GM21529 (cell line): Measurements from ENCODE around the gene ZNF740.
"Not testable (repeated sequence)": the region's sequence is repeated elsewhere in the genome, so short reads cannot be mapped to it uniquely, and the experiment has no call there.

ENCODE experiments used
- ATAC-seq: cut with Tn5 transposase; IDR thresholded peaks from one replicate; pipeline ENCODE4 v1.9.1; 2021; ENCODE audit not compliant: unreplicated experiment

ZNF740 gene

DNA sequence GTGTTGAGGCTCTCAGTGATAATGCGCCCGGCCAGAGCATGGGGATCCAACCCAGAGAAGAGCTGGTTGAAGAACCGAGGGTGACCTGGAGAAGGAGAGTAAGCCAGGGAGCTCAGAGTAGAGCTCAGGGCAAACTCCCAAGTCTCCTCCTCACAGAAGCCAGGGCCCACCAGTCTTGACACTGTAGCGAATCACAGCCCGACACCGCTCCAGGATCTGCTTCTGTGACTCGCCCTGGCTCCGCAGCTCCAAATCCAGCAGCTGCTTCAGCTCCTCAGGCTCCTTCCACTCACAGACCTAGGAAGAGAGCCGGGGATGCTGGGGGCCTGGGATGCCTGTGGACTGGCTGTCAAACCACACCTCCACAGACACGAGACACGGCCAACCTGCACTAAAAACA, 8.2 kb upstream of the ZNF740 start:
- no peak for ATAC-seq

GRCh38 chr12:53173085-53173715, 7.3 kb upstream of the ZNF740 start:
- ATAC-seq: no peak

- no peak for ATAC-seq
Observed at GRCh38 chr12:53174881-53175491, 5.5 kb upstream of the ZNF740 start.

GRCh38 chr12:53176750-53177149, 3.8 kb upstream of the ZNF740 start:
- no peak for ATAC-seq

DNA sequence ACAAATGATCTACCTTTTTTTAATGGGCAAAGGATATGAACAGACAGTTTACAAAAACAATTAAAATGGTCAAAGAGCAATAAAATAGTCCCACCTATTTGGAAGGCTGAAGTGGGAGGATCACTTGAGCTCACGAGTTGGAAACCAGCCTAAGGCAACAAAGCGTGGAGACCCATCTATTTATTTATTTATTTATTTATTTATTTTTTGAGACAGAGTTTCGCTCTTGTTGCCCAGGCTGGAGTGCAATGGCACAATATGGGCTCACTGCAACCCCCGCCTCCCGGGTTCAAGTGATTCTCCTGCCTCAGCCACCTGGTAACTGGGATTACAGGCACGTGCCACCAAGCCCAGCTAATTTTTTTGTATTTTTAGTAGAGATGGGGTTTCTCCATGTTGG, 3.1 kb upstream of the ZNF740 start:
- not testable (repeated sequence) for ATAC-seq

DNA sequence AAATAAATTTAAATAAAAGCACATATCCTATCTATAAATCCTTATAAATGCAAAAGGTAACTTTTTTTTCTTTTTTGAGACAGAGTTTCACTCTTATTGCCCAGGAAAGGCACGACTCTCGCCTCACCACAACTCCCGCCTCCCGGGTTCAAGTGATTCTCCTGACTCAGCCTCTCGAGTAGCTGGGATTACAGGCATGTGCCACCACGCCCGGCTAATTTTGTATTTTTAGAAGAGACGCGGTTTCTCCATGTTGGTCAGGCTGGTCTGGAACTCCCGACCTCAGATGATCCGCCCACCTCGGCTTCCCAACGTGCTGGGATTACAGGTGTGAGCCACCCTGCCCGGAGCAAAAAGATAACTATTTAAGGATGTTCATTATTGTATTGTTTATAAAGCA, 1.7 kb upstream of the ZNF740 start:
- ATAC-seq: not testable (repeated sequence)

DNA sequence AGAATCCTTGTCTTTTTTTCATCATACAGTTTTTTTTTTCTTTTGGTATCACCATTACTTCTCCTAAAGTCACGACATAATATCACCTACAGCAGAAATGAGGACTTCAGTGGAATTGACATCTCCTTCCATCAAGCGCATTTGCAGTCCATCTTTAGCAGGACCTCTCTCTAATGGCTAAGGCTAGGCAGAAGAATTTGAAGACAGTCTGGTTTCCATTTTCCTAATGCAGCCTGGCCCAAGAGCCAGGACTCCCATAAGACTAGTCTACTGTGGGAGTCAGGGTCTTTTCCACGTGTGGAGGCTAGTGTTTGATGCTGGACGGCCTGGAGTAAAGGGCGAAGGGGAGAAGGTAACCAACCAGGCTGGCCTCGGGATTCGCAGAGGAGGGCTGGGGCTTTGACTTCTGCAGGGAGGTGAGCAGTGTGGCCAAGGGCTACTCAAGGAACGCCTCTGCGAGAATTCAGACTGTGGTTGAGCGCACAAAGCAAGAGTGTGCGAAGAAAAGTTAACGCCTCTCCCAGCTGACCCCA, 769 bp upstream of the ZNF740 start:
- peak; percentile 20 for ATAC-seq

DNA sequence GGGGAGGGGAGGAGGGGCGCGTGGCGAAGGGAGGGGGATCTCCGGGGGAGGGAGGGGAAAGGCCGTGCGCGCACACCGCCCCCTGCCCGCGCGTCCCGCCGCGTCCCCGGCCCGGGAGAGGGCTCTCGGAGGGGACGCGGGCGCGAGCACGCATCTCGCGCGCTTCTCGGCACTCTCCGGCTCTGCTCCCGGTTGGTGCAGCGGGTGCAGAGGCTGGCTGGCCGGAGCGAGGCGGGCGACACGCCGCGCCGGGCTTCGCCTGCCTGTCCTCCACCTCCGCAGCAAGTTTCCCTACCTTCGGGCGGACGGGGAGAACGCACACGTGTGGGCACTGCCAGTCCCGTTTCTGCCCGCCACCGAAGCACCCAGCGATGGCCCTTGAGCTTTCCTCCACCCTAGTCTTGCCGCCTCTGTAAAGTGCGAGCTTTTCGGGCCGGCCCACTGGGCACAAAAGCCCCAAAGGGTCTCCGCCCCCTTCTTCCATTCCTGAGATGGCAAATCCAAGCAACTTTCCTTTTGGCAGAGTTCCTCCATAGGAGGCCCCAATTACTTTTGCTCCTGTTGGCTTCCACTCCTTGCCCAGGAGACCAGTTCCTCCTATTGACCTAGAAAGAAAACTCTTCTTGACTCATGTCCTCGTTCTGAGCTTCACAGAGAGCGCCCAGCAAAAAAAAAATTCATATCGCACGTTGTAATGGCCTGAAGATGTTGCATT, 566 bp downstream of the ZNF740 start:
- ATAC-seq: peak; percentile 57

DNA sequence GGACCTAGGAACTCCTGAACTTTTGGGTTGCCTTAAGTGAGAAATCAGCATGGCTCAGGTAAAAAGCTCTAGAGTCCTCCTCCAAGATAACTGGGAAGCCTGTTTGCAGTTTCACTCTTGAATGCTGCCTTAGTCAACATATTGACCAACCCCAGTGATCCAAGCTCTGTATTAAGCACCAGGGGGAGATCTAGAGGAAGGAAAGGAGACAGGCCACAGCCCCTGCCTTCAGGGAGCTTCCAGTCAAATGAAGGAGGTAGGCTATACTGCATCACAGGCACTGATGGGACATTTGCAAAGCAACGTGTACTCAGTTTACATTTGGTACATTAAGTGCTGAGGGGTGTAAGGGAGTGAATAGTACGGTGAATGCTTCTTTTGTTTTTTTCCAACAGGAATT, 1.4 kb downstream of the ZNF740 start:
- ATAC-seq: no peak

DNA sequence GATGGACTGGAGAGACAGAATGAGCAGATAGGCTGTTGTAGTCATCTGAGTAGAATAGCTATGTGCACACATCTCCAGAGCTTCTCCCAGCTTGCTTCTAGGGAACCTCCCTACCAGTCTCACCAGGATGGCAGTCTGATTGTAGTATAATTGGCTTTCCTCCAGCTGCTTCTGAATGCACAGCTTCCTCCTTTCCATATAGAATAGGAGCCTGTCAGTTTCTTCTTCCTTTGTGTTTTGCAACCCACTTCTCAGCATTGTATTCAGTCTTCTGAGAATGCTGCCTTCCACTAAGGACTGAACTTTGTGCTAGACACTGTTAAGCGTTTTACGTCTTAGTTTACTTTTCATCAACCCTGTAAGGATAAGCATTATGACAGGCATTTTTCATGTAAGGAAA, 2.4 kb downstream of the ZNF740 start:
- no peak for ATAC-seq

GRCh38 chr12:53184828-53185227, 4.3 kb downstream of the ZNF740 start:
- ATAC-seq: no peak

DNA sequence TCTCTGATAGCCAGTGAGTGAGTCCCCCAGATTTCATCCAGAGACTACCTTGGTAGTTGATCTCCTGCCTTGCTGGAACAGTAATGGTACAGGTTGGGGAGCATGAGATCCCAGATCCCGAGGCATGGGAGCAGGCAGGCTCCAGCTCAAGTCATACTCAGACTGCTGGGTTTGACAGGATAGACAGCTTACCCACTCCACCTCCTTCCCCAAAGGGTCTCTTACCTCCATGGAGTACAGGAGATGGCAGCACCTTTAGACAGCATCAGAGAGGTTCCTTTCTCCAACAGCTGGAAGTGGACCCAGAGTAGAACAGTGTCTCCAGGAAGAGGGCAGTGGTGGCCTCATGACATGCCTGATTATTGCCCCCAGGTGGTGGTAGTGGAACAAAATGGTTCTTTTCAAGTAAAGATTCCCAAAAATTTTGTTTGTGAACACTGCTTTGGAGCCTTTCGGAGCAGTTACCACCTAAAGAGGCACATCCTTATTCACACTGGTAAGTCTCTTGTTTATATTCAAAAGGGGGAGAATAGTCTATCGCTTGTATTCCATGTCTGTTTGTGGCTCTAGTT, 5.1 kb downstream of the ZNF740 start:
- no peak for ATAC-seq

GRCh38 chr12:53186745-53187144, 6.2 kb downstream of the ZNF740 start:
- ATAC-seq: no peak

DNA sequence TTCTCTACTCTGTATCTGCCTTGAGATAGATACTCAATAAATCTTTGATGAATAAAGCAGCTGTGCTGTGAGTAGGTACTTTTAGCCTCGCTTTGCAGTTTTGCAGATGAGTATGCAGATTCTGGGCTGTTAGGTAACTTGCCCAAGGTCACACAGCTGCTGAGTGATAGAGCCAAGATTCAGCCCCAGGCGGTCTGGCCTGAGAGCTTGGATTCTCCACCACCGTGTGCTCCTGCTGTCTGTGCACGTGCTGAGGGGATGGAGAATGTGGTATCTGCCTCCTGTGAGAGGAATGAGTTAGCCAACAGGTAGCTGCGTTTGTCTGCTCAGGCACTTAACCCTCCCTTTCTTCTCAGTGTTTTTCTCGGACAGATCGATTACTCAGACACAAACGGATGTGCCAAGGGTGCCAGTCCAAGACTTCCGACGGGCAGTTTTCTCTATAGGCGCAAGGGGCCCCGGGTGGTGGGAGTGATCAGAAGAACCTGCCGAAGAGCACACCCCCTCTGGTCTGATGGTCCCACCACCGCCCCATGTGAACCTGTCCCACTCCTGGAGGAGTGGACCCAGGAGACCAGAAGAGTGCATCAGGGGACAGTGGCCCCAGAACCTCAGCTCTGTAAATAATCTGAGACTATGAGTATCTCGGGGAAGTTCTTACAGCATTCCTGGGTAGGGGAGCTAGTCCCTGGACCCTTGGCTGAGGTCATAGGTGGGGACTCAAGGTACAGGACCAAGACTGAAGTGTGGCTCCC, 6.8 kb downstream of the ZNF740 start:
- ATAC-seq: no peak

DNA sequence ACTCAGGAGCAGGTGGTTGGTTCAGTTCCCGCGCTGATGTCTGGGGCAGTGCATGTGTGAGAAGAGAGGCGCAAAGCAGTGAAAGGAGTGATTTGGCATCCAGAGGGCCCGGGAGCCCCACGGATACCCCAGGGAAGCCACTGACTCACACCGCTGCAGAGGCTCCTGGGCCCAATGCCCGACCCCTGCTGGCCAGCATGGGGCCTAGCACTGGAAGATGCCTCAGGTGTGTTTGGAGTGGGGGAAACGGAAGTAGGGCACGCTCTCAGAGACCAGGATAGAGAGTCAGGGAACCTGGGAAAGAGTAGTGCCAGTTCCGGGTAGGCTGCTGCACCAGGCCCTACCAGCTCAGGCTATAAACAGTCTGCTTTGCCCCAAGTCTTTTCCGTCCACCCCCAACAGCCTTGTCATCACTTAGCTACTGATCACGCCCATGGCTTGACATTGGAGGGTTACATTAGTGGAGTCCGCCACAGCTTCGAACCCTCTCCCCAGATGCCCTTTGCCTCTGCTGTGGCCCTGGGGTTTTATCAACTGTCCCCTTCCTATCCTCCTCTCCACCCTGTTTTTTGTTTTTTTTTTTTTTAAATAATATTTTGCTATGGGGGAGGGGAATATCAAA, 9.7 kb downstream of the ZNF740 start:
- ATAC-seq: peak; percentile 62

DNA sequence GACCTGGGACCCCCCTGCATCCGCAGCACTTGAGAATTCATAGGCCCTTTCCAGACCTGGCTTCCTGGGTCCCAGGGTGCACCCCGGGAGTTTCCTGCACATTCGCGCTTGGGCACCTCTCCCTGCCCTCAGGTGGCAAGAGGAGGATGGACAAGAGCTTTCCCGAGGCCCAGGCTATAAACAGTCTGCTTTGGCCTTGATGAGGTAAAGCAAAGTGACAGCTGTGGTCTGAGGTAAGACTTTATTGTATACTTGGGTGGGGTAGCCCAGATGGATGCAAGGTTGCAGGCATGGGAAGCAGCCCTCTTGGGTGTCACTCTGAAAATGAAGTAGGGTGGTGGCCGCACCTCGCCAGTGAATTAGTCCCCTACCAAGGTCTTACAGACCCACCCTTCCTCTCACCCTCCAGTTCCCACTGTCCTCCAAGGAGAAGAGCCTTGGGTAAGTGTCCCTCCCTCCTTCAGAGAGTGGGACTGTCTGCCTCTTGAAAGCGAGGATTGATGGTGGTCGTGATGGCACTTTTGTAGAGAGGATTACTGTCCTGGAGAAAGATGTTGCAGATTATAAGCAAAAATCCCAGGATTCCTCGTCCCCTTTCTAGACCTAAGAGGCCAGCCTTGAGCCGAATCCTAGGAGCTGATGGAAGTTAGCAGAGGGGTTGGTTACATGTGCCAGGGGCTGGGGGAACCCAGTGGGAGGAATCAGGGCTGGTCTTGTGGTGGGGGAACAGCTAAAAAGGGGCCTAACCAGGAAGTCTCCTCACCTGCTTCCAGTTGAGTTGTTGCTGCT, 10.8 kb downstream of the ZNF740 start:
- no peak for ATAC-seq

- no peak for ATAC-seq
Observed at GRCh38 chr12:53191885-53192530, 11.5 kb downstream of the ZNF740 start.

- no peak for ATAC-seq
Observed at GRCh38 chr12:53192531-53193021, 12.1 kb downstream of the ZNF740 start.

DNA sequence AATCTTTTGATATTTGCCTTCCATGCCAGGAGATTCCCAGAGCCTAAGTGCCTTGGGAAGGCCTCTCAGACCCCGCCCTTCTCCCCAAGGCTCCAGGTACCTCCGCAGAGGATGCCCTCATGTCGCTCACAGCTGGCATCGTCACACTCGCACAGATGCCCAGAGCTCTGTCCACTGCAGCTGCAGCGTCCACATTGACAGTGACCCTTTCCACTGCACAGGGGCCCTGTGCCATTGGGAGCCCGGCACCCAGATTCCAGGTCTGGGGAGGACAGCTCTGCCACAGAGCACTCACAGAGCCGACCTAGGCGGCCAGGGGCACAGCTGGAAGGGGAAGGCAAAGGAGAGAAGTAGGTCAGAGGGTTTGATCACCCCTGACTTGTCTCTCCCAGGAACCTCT, 12.5 kb downstream of the ZNF740 start:
- no peak for ATAC-seq
